HEK293T (cell line): ENCODE data around the gene ZNF442.
"Not testable (repeated sequence)": the region's sequence is repeated elsewhere in the genome, so short reads cannot be mapped to it uniquely, and the experiment has no call there.

Experiments
- ELF4 ChIP-seq: fragments of 450-650 bp; IDR thresholded peaks from 2 replicates; pipeline ENCODE4 v1.6.1; 2017; ENCODE audit warnings: antibody characterized with exemption
- ZNF384 ChIP-seq: fragments of 450-650 bp; IDR thresholded peaks from 2 replicates; pipeline ENCODE4 v1.6.1; 2016

- not testable (repeated sequence) for TF ChIP-seq ZNF384, ELF4
Observed at GRCh38 chr19:12386365-12386764, 20.9 kb upstream of the ZNF442 start.
